Activated CD8-positive, alpha-beta memory T cell treated with anti-CD3 and anti-CD28 coated beads, Interleukin-2, amount 50 U/mL, for 24 hours (primary cell): Measurements from ENCODE around the gene PPP2R5D.
"Not testable (repeated sequence)": the region's sequence is repeated elsewhere in the genome, so short reads cannot be mapped to it uniquely, and the experiment has no call there.

Source experiments
- DNase-seq: peaks from one replicate; pipeline ENCODE4 v3.0.0-alpha.2; 2020; ENCODE audit errors: extremely low read depth

The PPP2R5D gene

DNA sequence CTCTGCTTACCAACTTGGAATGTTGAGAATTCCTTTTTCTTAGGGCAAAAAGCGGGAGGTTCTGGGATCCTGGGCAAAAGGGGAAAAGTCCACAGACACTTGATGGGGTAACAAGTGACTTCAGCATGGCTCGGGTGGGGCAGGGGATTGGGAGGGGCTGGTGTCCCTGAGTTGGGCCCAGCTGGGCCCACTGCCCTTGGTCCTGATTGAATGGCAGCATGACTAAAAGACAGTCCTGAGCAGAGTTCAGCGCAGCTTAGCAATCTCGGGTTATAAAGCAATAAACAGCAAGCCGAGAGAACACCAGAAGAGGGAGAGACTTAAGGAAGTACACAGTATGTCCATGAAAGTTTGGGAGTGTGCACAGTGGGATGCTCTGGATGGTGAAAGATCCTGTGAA lies 5.6 kb downstream of the PPP2R5D start:
- DNase-seq, result no peak

DNA sequence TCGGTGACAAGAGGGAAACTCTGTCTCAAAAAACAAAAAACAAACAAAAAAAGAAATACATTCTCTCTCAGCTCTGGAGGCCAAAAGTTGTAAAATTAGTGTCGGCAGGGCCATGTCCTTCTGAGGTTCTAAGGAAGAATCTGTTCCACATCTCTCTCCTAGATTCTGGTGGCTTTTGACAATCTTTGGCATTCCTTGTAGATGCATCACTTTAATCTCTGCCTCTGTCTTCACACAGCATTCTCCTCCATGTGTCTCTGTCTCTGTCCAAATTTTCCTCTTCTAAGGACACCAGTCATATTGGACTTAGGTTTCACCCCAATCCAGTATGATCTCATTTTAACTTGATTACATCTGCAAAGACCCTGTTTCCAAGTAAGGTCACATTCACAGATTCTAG lies 9.1 kb downstream of the PPP2R5D start:
- DNase-seq, result no peak

DNA sequence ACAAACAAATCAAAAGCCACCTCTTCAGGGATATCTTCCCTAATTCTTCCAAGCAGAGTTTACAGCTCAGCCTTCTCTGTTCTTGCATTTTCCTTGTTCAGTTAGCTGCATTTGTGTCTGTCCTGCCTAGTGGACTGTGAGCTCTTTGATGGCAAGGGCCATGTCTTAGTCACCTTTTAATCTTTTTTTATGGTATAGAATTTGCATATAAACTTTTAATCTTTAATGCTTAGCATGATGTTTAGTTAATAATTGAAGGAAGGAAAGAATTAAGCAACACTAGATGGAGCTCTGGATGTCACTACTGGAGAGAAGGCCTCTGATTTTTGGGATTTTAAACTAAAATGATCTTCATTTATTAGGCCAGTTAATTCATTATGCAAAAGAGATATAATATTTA lies 12.1 kb downstream of the PPP2R5D start:
- no peak for DNase-seq

DNA sequence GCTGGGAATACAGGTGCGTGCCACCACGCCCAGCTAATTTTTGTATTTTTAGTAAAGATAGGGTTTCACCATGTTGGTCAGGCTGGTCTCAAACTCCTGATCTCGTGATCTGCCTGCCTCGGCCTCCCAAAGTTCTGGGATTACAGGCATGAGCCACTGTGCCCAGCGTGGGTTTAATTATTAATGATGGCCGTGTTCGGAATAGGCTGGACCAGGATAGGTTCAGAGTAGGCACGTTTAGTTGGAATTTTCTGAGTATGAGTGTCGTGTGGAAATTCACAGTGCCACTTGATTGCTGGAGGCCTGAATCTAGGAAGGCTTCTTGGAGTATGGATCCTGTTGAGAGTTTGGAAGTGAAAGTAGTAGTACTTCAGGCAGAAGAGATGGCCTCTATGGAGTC lies 13.8 kb downstream of the PPP2R5D start:
- not testable (repeated sequence) for DNase-seq

DNA sequence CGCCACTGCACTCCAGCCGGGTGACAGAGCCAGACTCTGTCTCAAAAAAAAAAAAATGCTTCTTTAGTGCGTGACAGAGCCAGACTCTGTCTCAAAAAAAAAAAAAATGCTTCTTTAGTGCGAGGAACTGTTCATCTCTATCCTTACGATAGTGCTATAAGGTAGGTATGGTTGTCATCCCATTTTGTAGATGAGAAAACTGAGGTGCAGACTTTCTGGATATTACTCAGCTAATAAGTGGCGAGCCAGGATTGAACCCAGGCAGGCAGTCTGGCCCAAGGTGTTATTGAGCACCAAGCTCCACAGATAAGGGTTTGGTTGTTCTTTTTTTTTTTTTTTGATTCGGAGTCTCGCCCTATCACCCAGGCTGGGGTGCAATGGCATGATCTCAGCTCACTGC lies 17.5 kb downstream of the PPP2R5D start:
- no peak for DNase-seq

DNA sequence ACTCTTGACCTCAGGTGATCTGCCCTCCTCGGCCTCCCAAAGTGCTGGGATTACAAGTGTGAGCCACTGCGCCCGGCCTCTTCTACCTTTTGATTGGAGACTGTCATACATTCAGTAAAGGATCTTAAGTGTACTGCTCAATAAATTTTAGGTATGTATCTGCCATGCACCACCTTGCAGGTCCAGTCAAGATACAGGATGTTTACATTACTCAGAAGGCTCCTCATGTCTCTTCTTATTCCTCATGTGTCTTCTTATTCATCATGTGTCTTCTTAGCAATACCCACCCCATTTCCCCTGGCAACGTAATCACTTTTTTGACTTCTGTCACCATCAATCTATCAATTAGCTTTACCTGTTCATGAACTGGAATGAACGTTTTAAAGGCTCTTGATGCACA lies 21.5 kb downstream of the PPP2R5D start:
- no peak for DNase-seq

DNA sequence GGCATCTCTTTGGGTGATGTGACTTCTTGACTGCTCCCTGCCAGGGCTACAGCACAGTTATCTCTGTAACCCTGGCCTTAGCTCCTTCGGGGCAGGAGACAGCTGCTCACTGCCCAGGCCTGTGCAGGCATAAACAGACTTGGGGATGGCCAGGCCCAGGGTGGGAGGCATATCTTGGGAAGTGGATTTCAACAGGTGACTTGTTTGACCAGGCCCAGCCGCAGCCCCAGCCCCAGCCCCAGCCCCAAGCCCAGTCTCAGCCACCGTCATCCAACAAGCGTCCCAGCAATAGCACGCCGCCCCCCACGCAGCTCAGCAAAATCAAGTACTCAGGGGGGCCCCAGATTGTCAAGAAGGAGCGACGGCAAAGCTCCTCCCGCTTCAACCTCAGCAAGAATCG lies 21.9 kb downstream of the PPP2R5D start:
- DNase-seq, result no peak

DNA sequence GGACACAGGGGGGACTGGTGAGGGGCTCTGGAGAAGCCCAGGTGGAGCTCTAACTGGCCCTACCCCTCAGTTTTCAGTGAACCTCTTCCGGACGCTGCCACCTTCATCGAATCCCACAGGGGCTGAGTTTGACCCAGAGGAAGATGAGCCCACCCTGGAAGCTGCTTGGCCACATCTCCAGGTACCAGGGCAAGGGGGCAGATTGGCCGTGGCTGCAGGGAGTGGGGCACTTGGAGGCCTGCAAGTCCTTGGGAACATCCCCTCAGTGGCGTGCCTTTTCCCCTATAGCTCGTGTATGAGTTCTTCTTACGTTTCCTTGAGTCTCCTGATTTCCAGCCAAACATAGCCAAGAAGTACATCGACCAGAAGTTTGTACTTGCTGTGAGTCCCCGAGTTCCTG lies 22.8 kb downstream of the PPP2R5D start:
- no peak for DNase-seq

DNA sequence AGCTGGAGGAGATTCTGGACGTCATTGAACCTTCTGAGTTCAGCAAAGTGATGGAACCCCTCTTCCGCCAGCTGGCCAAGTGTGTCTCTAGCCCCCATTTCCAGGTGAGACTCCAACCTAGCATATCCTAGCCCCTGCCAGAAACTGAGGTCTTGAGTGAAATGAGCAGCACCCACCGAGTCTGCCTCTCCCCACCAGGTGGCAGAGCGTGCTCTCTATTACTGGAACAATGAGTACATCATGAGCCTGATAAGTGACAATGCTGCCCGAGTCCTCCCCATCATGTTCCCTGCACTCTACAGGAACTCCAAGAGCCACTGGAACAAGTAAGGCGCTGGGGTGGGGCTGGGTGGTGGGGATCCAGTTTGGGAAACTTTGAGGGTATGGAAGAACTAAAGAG lies 24.8 kb downstream of the PPP2R5D start:
- DNase-seq, result no peak

DNA sequence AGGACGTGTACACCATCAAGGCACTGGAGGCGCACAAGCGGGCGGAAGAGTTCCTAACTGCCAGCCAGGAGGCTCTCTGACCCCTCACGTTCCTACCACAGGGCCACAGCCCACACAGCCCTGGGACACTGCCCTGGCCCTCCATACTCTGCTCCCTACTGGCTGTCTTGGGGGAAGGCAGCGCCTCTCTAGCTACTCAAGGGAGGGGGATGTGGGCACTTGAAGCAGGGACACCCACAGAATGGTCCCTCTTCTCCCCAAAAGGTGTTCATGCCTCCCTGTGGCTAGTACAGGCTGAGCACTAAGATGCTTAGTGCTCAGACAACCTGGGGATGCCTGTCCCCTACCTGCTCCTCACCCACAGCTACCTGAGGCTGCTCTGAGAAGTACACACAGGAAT lies 26.8 kb downstream of the PPP2R5D start:
- no peak for DNase-seq

DNA sequence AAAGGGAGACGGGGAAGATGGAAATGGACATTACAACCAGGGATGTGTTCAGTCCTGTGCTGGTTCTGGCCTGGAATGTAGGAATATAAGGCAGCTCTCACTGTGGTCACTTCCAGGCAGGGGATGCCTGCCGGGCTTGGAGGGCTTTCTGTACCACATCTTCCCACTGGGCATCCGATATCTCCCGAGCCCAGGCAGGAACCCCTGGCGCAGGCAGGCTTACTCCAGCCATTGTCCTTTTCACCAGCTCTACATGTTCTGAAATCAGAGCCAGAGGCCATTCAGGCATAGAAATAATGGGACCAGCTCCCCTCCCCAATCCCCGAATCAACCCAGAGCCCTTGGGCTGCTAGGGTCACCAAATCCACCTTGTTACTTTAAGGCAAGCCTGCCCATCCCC lies 28.0 kb downstream of the PPP2R5D start:
- DNase-seq, result no peak

DNA sequence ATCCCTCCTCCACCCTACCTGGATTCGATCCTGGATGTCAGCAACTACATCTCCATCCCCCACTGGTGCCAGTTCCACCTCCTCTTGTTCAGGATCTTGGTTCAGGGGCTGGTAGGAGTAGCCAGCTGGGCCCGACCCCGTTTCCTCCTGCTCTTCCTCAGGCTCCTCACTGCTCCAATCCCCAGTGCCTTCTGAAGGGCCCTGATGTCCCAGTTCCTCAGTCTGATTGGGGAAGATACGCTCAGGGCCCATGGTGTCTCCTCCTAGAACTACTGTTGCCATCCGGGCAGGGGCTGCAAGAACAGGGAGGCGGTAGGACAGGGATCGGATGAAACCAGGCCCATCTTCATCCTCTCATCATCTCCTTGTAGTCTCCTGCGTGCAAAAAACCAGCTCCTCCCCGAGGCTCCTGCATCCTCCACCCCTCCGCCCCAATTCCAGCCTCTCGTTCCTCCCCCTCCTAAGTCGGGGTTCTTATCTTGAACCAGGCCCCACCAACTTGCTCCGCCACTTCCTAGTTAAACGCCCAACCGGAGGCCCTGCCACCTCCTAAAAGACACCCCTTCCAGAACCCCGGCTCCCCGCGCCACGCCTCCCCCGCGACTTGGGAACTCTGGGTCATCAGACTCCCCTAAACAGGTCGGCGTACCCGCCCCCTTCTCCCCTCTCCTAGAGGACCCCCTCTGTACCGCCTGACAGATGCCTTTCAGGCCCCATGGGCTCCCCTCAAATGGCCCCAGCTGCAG lies 28.9 kb downstream of the PPP2R5D start:
- peak; percentile 30 for DNase-seq

DNA sequence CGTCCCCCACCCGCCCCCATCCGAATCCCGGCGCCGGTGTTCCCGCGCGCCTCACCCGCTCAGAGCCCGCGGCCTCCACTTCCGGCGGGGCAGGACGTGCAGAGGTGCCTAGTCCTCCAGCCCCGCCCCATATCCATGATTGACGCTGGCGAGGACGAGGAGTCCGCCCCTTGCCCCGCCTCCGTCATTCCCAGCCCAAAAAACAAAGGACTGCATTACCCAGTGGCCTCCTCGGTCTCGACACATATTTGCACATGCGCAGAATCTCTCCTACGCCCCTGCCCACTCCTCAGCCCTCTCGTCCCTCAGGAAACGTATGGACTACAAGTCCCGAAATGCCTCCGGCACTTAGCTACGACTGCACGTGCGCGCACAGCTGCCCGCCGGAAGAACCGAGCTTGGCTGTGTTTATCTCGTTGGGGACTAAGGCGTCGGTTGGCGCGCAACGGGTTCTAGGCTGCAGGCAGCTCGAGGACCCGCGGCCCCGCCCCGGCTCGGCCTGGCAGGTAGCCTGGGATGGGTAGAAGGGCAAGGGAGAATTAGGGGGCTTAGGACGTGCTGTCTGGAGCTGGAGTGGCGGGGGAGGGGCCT lies 29.6 kb downstream of the PPP2R5D start, which contains the start of the genes KLHDC3 and MEA1:
Gene KLHDC3 (plus strand): TSS at position 407 of the 591 bp plus-strand sequence. CDS start 2,944 bp downstream, outside the sequence.
Gene MEA1 (minus strand): TSS at position 104 of the 591 bp plus-strand sequence. CDS start 133 bp downstream, outside the sequence.
- peak; percentile 98 for DNase-seq

DNA sequence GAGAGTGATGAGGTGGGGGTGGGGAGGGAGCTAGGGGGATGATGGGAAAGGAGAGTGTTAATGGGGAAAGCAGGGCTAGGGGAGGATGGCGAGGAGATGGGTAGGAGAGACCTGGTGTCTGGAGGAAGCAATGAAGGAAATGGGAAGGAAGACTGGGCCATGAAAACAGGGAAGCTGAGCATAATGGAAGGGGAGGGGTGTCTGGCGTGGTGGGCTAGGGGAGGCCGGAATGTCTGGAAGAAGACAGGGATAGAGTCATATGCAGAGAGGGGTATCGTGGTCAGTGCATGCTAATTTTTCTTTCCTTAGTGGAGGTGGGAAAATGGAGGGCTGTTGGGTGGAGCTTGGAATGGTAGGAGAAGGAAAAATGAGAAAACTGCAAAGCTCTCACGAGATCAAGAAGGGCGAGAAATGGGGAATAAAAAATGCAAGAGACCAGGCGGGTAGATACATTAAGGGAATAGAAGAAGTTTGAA lies 30.1 kb downstream of the PPP2R5D start:
- DNase-seq, result no peak

DNA sequence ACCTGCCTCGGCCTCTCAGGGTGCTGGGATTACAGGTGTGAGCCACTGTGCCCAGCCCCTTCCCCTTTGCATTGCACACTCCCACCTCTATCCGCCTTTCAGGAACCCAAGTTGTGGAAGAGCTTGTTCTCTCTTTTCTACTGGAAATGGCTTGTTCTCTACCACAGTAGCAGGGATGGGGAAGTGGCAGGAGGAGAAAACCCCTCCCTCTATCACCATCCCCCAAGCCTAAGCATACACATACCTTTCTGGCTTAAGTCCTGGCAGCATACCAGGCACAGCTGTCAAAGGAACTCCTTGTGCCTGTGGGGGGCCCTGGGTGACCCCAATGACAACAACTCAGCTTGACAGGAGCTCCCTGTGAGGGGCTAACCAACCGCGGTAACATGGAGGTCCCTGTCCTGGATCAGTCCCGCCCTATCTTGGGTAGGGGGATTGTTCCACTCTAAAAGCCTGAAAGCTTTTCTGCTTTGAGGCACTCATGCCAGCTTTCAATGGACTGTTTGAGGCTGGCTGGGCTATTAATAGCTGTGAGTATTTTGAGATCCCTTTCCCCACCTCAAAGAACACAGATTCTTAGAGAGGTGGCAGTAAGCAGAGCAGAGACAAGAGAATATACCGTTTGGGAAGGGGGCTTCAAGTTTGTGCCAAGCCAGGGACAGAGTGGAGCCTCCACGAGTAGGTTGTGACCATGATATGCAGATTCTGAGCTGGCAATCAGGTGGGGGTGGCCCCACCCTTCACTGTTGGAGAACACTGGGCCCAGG lies 32.0 kb downstream of the PPP2R5D start:
- no peak for DNase-seq

DNA sequence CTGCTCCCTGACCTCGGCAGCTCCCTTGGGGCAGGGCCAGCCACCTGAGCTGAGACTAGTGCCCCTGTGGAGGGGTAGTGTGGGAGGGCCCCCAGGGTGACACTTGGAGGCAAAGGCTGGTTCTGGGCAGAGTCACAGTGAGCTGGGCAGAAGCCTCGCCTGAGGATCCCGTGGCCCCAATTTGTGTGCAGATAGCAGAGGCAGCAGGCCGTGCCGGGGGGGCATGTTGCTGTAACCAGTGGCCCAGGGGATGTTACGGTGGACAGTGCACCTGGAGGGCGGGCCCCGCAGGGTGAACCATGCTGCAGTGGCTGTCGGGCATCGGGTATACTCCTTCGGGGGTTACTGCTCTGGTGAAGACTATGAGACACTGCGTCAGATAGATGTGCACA lies 32.6 kb downstream of the PPP2R5D start:
- no peak for DNase-seq

DNA sequence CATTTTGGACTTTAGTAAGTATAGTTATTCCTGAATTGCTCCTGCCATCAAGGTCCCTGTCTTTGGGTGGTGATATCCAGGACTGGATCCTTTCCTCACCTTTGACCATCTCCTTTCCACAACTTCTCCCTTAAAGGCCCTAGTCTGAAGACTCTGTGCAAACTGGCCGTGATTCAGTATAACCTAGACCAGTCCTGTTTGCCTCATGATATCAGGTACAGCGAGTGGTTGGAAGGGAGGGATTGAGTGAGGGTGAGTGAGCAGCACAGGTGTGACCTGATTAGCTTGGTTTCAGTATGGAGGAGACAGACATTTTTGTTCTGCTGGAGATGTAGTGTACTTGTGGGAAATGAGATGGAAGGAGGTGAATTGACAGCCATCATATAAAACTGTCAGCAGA lies 34.8 kb downstream of the PPP2R5D start:
- DNase-seq, result no peak

DNA sequence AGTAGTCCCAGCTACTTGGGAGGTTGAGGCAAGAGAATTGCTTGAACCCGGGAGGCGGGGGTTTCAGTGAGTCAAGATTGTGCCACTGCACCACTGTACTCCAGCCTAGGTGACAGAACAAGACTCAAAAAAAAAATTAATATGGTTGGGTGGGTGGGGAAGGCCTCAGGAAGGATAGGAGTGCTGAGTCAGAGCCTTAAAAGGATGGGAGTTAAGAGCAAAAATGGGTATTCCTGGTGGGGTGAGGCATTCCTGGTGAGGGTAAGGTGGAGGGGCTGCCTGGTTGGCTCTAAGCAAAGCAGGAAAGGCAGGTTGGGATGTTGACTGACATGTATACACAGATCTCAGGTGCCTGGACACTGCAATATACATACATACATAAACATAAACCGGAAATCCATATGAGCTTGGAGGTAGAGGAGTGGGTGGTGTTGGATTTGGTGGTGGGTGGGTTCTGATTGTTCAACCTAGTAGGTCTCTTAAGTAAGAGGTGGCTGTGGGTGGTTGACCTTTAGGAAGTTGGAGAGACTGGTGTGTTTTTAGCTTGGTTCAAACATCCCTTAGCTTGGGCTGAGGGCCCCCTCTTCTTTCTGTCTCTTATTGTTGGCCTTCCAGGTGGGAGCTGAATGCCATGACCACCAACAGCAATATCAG lies 35.8 kb downstream of the PPP2R5D start:
- no peak for DNase-seq

DNA sequence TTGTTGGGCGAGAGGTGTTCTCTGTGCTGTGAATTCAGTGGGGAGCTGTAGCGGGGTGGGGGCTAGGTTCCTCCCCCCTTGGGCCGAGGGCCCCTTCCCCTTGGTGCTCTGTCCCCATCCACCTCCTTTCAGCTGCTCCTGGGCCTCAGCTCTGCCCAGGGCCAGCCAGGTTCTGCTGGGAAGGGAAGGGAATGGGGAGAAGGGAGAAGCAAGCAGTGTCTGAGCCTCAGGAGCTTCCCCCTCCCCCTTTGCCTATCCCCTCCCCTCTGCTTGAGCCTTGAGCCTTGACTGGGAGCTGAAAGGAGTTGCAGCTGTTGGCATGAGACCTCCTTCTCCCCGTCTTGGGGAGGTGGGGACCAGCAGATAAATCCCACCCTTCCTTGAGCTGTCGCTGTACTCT lies 36.5 kb downstream of the PPP2R5D start:
- DNase-seq, result no peak

DNA sequence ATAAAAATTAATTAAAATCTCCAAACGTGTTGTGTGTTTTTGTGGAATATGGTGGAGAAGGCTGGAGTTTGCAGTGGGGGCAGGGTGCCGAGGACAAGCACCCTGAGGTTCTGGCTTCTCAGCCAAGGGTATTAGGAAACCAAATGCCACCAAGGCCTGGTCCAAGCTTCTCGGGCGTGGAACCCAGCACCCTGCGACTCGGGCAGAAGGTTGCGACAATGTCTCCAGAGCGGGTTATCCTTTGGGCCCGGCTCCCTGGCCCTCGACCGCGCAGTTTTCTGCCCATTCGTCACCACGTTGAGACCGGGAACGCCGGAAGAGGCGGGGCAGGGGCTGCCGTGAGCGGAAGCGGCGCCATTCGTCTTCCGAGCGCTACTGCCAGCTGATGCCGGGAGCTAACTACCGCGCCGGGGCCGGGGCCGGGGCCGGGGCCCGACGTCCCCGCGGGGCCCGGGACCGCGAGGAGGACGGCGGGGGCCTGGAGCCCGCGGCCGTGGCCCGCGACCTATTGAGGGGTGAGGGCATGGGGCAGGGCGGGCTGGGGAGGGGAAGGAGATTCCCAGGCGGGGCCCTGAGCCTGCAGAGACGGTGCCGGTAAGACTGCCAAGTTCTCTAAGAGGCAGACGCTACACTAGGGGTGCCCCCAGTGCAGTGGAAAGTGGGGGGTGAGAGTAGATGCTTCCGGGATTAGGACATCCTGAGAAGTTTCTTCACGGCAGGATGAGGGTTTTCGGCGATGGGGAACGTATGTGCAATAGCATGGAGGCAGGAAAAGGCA lies 37.1 kb downstream of the PPP2R5D start, which contains the start of gene RRP36:
Gene RRP36 (plus strand): TSS at position 354 of the 778 bp plus-strand sequence. CDS start 32 bp downstream, at position 386.
- no peak for DNase-seq

DNA sequence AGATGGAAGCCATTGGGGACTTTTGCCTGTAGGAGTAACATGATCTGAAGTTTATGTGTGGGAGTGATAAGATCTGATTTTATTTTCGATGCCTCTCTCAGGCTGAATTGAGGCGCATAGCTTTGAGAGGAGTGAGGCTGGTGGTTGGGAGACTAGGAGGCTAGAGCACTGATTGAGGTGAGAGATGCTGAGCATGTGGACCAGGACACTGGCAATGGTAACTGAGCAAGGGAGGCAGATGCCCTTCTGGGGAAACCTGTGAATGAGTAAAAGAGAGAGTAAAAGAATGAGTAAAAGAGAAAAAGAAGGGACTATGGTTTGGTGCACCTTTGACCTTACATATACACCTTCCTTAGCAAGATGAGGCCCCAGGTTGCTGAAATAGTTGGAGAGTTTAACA lies 40.1 kb downstream of the PPP2R5D start:
- no peak for DNase-seq
